ENCODE results near the gene IQCK. TPM values are rescaled to one million over a fixed set of nuclear protein-coding genes. Genes with fewer than 3 reads are reported as not detected.
"Not testable (repeated sequence)": the region's sequence is repeated elsewhere in the genome, so short reads cannot be mapped to it uniquely, and the experiment has no call there.

IQCK gene
- total and polyA plus RNA-seq, 3 donors from 2014 or later = 77.8 to 102 (median 91.3) TPM

DNA sequence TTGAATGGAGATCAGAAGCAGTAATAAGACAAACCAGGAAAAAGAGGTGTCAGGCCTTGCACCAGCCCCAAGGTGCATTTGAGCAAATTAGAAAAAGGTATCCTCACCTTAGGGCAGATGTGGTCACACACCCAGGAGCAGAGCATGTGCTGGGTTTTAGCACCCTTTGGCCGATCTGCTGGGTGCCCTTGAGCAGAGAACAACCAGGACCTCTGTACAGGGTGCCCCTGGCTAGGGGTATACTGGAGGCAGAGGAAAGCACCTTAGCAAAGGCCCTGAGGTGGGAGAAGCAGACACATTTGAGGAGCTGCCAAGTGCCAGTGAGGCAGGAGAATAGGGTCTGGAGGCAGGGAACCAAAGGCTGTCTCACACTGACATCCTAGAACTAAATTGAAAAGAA, 67.0 kb downstream of the IQCK start:
- Histone ChIP-seq H3K27me3 (no peaks in the 10 kb centered on the region), H3K4me3 (no peak overlapping the region), H3K4me1 (peaks cover 19% of the 10 kb centered on the region), H3K9me3 (no peaks in the 10 kb centered on the region), H3K36me3 (ENCODE audit: low read depth, missing control alignments) (no peaks in the 10 kb centered on the region), H3K27ac (peak overlapping the region; percentile 5 to 63)
- intact Hi-C loops (cut with DNase I; ENCODE audit: low total_unique reads) = no loop called here
- TF ChIP-seq, protein P1, sequence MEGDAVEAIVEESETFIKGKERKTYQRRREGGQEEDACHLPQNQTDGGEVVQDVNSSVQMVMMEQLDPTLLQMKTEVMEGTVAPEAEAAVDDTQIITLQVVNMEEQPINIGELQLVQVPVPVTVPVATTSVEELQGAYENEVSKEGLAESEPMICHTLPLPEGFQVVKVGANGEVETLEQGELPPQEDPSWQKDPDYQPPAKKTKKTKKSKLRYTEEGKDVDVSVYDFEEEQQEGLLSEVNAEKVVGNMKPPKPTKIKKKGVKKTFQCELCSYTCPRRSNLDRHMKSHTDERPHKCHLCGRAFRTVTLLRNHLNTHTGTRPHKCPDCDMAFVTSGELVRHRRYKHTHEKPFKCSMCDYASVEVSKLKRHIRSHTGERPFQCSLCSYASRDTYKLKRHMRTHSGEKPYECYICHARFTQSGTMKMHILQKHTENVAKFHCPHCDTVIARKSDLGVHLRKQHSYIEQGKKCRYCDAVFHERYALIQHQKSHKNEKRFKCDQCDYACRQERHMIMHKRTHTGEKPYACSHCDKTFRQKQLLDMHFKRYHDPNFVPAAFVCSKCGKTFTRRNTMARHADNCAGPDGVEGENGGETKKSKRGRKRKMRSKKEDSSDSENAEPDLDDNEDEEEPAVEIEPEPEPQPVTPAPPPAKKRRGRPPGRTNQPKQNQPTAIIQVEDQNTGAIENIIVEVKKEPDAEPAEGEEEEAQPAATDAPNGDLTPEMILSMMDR (IDR thresholded peaks at IDR 0.05) = no peak
- TF ChIP-seq POLR2A (IDR thresholded peaks at IDR 0.05) = no peak
- DNase-seq = no peak
- WGBS, 2 donors = 62 to 80% methylated on average over 1 of the region's 1 CpG

DNA sequence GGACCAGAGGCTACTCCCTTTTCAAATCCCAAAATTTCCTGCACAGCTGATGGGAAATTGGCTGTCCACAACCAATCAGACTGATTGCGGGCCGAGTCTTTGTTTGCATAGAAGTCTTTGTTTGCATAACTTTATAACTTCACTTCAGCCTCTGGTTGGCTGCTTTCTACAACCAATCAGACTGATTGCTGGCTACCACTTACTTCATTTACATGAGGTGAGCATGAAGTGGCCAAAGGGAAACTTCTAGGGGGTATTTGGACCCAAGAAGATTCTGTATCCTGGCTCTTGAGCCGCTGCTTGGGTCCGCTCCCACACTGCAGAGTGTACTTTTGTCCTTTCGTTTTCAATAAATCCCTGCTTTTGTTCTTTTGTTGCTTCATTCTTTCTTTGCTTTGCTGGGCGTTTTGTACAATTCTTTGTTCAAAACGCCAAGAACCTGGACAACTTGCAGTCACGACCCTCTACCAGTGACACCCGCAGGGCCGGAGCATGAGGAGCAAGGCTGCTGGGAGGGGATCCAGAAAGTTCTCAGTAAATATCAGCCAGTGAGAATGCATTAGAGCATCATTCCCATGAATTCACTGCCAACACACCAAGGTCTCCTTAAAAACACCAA, 67.5 kb downstream of the IQCK start:
- H3K27ac ChIP-seq = peak overlapping the region; percentile 5 to 63
- no peak overlapping the region for H3K4me3 ChIP-seq
- no peak for DNase-seq

DNA sequence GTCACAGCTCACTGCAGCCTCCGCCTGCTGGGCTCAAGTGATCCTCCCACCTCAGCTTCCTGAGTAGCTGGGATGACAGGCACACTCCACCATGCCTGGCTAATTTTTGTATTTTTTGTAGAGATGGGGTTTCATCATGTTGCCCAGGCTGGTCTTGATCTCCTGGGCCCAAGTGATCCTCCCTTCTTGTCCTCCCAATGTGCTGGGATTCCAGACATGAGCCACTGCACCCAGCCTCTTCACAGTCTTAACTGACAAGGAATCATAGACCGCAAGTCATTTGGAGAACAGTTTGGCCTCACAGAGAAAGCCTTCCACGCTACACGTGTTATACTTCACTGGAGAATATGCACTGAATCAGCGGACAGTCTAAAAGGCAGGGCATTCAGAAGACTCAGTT, 83.3 kb downstream of the IQCK start:
- DNase-seq; intact Hi-C loops (cut with DNase I; ENCODE audit: low total_unique reads): not testable (repeated sequence)
- WGBS, 2 donors = no CpG with 5 or more reads among the region's 5 CpGs

More for the DNA sequence above, 67.5 kb downstream of the IQCK start:
- Histone ChIP-seq H3K9me3 (no peaks in the 10 kb centered on the region), H3K36me3 (ENCODE audit: low read depth, missing control alignments) (no peaks in the 10 kb centered on the region), H3K4me1 (peaks cover 19% of the 10 kb centered on the region), H3K27me3 (no peaks in the 10 kb centered on the region)
- TF ChIP-seq, protein P1 (IDR thresholded peaks at IDR 0.05) = no peak
- no peak for TF ChIP-seq POLR2A (IDR thresholded peaks at IDR 0.05)
- intact Hi-C loops (cut with DNase I; ENCODE audit: low total_unique reads) = no loop called here
- 27 to 42% methylated on average over 10 of the region's 10 CpGs for WGBS, 2 donors

DNA sequence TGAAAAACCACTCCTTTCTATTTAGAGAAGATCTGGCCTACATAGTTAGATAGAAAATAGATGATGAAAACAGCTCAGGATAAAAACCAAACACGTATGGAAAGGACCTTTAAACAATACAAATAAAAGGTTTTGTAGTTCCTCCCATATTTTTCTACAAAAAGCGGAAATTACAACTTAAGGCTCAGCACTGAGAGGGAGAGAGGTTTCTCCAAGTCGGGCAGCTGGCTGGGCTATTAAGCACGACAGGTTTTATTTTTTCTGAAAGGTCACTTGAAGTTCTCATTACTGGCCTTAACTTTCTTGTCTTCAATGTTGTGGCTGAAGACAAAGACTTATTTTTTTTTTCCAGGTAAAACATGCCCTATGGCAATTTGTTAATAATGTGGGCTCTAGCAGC, 83.8 kb downstream of the IQCK start:
- H3K27me3 ChIP-seq = not testable (repeated sequence)

More for the DNA sequence above, 83.3 kb downstream of the IQCK start:
- H3K27ac ChIP-seq; H3K27me3 ChIP-seq; H3K4me3 ChIP-seq; H3K36me3 ChIP-seq (ENCODE audit: low read depth, missing control alignments); H3K4me1 ChIP-seq; H3K9me3 ChIP-seq: not testable (repeated sequence)

DNA sequence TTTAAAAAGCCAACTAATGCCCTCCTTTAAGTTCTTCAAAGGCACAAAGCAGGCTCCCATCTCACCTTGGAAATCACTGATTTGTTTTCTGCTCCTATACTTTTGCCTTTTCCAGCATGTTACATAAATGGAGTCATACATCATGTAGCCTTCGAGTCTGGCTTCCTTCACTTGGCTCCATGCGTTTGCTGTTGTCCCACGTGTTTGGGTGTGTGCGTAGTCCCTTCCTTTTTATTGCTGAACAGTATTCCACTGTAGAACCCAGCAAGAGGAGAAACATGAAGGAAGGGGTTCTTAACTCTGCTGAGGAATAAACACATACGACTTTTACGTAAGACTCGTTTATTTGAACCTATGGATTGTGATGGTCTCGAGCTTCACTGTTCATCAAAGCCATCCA, 84.5 kb downstream of the IQCK start:
- Histone ChIP-seq H3K27ac (no peak overlapping the region), H3K36me3 (ENCODE audit: low read depth, missing control alignments) (no peaks in the 10 kb centered on the region), H3K4me3 (no peak overlapping the region), H3K27me3 (no peaks in the 10 kb centered on the region), H3K9me3 (no peaks in the 10 kb centered on the region), H3K4me1 (peaks cover 2% of the 10 kb centered on the region)
- intact Hi-C loops (cut with DNase I; ENCODE audit: low total_unique reads) = no loop called here
- DNase-seq = no peak
- TF ChIP-seq POLR2A (IDR thresholded peaks at IDR 0.05) = no peak
- 77 to 86% methylated on average over 8 of the region's 8 CpGs for WGBS, 2 donors

More for the DNA sequence above, 83.8 kb downstream of the IQCK start:
- H3K27ac ChIP-seq; H3K4me3 ChIP-seq; H3K36me3 ChIP-seq (ENCODE audit: low read depth, missing control alignments); H3K4me1 ChIP-seq; DNase-seq; H3K9me3 ChIP-seq; intact Hi-C loops (cut with DNase I; ENCODE audit: low total_unique reads): not testable (repeated sequence)
- WGBS, 2 donors = 53 to 100% methylated on average over 1 to 2 of the region's 4 CpGs

DNA sequence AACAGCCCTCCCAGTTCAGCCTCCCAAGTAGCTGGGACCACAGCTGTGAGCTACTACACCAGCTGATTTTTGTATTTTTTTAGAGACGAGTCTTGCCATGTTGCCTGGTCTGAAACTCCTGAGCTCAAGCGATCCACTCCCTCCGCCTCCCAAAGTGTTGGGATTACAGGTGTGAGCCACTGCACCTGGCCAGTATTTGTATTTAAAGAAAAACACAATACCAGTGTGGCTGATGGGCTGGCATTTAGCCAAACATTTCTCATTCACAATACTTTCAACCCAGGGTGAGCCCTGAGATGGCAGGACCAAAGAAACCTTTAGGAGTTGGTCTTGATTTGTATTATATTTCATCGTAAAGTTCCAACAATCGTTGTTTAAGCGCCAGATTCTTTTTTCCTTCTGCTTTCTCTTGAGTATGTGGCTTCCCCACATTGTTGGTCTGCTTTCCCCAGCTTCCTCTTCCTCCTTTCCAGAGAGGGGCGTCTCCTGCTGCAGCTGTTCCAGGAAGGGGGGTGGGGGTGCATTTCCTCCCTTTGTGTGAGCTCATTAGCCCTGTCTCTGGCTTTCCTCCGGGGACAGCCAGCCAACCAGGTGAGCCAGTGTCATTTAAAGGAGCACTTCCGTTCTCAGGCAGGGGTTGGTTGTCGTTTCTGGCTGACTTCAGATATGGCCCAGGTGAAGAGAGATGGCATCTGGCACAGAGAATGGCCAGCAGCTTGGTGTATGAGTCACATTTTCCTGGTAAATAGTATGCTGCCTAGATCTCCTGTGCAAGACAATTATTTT, 86.7 kb downstream of the IQCK start:
- no peaks in the 10 kb centered on the region for H3K27me3 ChIP-seq
- no peak for DNase-seq
- peaks cover 14% of the 10 kb centered on the region for H3K4me1 ChIP-seq
- intact Hi-C loops (cut with DNase I; ENCODE audit: low total_unique reads) = no loop called here
- 71 to 72% methylated on average over 10 of the region's 10 CpGs for WGBS, 2 donors
- H3K36me3 ChIP-seq (ENCODE audit: low read depth, missing control alignments) = no peaks in the 10 kb centered on the region
- no peak overlapping the region for H3K4me3 ChIP-seq
- H3K27ac ChIP-seq = no peak overlapping the region
- TF ChIP-seq POLR2A (IDR thresholded peaks at IDR 0.05) = no peak
- TF ChIP-seq, protein P1 (IDR thresholded peaks at IDR 0.05) = no peak
- H3K9me3 ChIP-seq = no peaks in the 10 kb centered on the region

Data from testis (tissue), 3 donors.